T-helper 1 cell treated with Interleukin-12 subunit alpha and Interleukin-12 subunit beta and Interleukin-4 antibody, amounts not matched to agents 30 ng/mL and 1 ng/mL, for 36 hours (primary cell): ENCODE data around the gene ATF6B. TPM values are rescaled to one million over a fixed set of nuclear protein-coding genes. Genes with fewer than 3 reads are reported as not detected.

Experiments
- intact Hi-C: fragments of 100-400 bp; cut with micrococcal nuclease; formaldehyde crosslinking; loops from one replicate; pipeline ENCODE4 v1.15.1; 2024
- total RNA-seq: library from RNA; stranded (reverse); gene quantifications from 2 replicates; pipeline ENCODE4 v1.2.3, GENCODE V29; 2022

The ATF6B gene
- total RNA-seq, result 147 and 155 TPM in 2 replicates

- intact Hi-C loops, result loop anchor here (1.0 to 10.0 kb wide), 7 partner anchors 20 to 1147 kb away; partner anchors contain the start of genes B3GALT4, DXO, GPANK1 and PRRC2A
These were observed at the start of gene ATF6B for GRCh38 chr6:32127717-32128592. Gene ATF6B, minus strand, starts transcription at chr6:32128246. Its CDS starts 39 bp downstream, at chr6:32128207.

- intact Hi-C loops, result loop anchor here (2.0 to 10.0 kb wide), 7 partner anchors 474 to 1850 kb away; partner anchors contain the start of genes ABHD16A, ATP6V1G2, CSNK2B and CUTA
These were observed 49.2 kb upstream of the ATF6B start for GRCh38 chr6:32177183-32177787.

GRCh38 chr6:32176476-32177182, 48.6 kb upstream of the ATF6B start:
- intact Hi-C loops, result loop anchor here (2.0 to 10.0 kb wide), 7 partner anchors 474 to 1849 kb away; partner anchors contain the start of genes ABHD16A, ATP6V1G2, CSNK2B and CUTA

GRCh38 chr6:32175711-32176475, 47.8 kb upstream of the ATF6B start, which contains the start of gene AGPAT1:
Gene AGPAT1, minus strand, starts transcription at chr6:32176084. Its CDS starts 4,588 bp downstream, at chr6:32171496.
- intact Hi-C loops, result loop anchor here (2.0 to 10.0 kb wide), 7 partner anchors 473 to 1849 kb away; partner anchors contain the start of genes ABHD16A, ATP6V1G2, CSNK2B and CUTA

- intact Hi-C loops, result loop anchor here (5.0 to 10.0 kb wide), 5 partner anchors 508 to 1848 kb away; partner anchors contain the start of genes ATP6V1G2, CSNK2B, CUTA and LY6G5B
These were observed 47.3 kb upstream of the ATF6B start for GRCh38 chr6:32175322-32175710.

GRCh38 chr6:32174416-32174815, 46.4 kb upstream of the ATF6B start:
- intact Hi-C loops, result loop anchor here (10.0 kb wide), 2 partner anchors 710 to 1240 kb away; partner anchors contain the start of genes CUTA and PHF1

GRCh38 chr6:32173051-32173727, 45.1 kb upstream of the ATF6B start:
- intact Hi-C loops, result loop anchor here (10.0 kb wide), 2 partner anchors 708 to 1242 kb away; partner anchors contain the start of genes CUTA and PHF1

GRCh38 chr6:32171234-32171633, 43.2 kb upstream of the ATF6B start:
- intact Hi-C loops, result loop anchor here (10.0 kb wide), 2 partner anchors 706 to 1244 kb away; partner anchors contain the start of genes CUTA and PHF1

GRCh38 chr6:32170294-32170693, 42.2 kb upstream of the ATF6B start:
- intact Hi-C loops, result loop anchor here (10.0 kb wide), 2 partner anchors 705 to 1245 kb away; partner anchors contain the start of genes CUTA and PHF1

GRCh38 chr6:32168807-32169591, 41.0 kb upstream of the ATF6B start:
- intact Hi-C loops, result no loop called here

- intact Hi-C loops, result no loop called here
These were observed 40.3 kb upstream of the ATF6B start for GRCh38 chr6:32168350-32168749.

- intact Hi-C loops, result no loop called here
These were observed 39.8 kb upstream of the ATF6B start for GRCh38 chr6:32167761-32168262.

- intact Hi-C loops, result no loop called here
These were observed 39.2 kb upstream of the ATF6B start for GRCh38 chr6:32167154-32167760.

- intact Hi-C loops, result no loop called here
These were observed 38.5 kb upstream of the ATF6B start for GRCh38 chr6:32166411-32167061.

GRCh38 chr6:32164295-32164694, 36.2 kb upstream of the ATF6B start, which contains the start of gene EGFL8:
Gene EGFL8, plus strand, starts transcription at chr6:32164595. Its CDS starts 1,571 bp downstream, at chr6:32166166.
- intact Hi-C loops, result no loop called here

GRCh38 chr6:32163559-32164258, 35.7 kb upstream of the ATF6B start:
- intact Hi-C loops, result no loop called here

- intact Hi-C loops, result no loop called here
These were observed 30.0 kb upstream of the ATF6B start for GRCh38 chr6:32158052-32158451.
